Vagina (tissue), 2 donors: Measurements from ENCODE around the gene TTLL8. TPM values are rescaled to one million over a fixed set of nuclear protein-coding genes. Genes with fewer than 3 reads are reported as not detected.

Experiments used
- DNase-seq, 2 donors: peaks; one replicate each; pipeline ENCODE4 v3.0.0-alpha.2; 2017; ENCODE audit errors: extremely low spot score in 2 of 2
- H3K27ac ChIP-seq: fragments of 200-600 bp; sonication (generic); one replicate; pipeline ENCODE4 v1.5.1; 2019
- H3K27me3 ChIP-seq: fragments of 200-600 bp; sonication (generic); one replicate; pipeline ENCODE4 v1.5.1; 2019
- H3K36me3 ChIP-seq, 2 donors: fragments of 200-600 bp; sonication (generic); one replicate each; pipeline ENCODE4 v1.5.1; 2017 to 2019
- H3K4me1 ChIP-seq: fragments of 200-600 bp; sonication (generic); one replicate; pipeline ENCODE4 v1.5.1; 2019
- H3K4me3 ChIP-seq, 2 donors: fragments of 200-600 bp; sonication (generic); 1 replicate in 1 of 2; 2 replicates in 1 of 2; pipeline ENCODE4 v1.5.1; 2016 to 2019
- H3K9me3 ChIP-seq: fragments of 200-600 bp; sonication (generic); one replicate; pipeline ENCODE4 v1.5.1; 2019
- CTCF ChIP-seq, 3 experiments: fragments of 450-650 bp in 2 of 3; fragments of 200-600 bp in 1 of 3; sonication (generic) in 1 of 3; IDR thresholded peaks; one replicate each; pipeline ENCODE4 v1.5.1; 2017 to 2019; ENCODE audit warnings: antibody characterized with exemption in 3 of 3, mild to moderate bottlenecking in 2 of 3, moderate library complexity in 2 of 3
- POLR2A ChIP-seq, 2 donors: fragments of 450-650 bp; IDR thresholded peaks; one replicate each; pipeline ENCODE4 v1.6.1; 2017; ENCODE audit warnings: antibody characterized with exemption in 2 of 2, mild to moderate bottlenecking in 2 of 2, moderate library complexity in 2 of 2
- POLR2AphosphoS5 ChIP-seq, 2 donors: sonication (generic); formaldehyde crosslinking; IDR thresholded peaks; one replicate each; pipeline ENCODE4 v1.9.0; 2017; ENCODE audit warnings: antibody characterized with exemption in 2 of 2, mild to moderate bottlenecking in 2 of 2, low read depth in 1 of 2; ENCODE audit not compliant: insufficient read depth in 1 of 2
- intact Hi-C: fragments of 100-400 bp; cut with DNase I; formaldehyde crosslinking; loops from one replicate; pipeline ENCODE4 v1.15.1; 2023
- total RNA-seq: library from RNA; depleted of rRNA; stranded (reverse); fragments of >200 nt; gene quantifications from one replicate; pipeline ENCODE4 v1.2.3, GENCODE V29; 2016

TTLL8 gene
- total RNA-seq, 1 donor from 2014 or later = not detected

- H3K4me1 ChIP-seq = peaks cover 7% of the 10 kb centered on the region
- no peaks in the 10 kb centered on the region for H3K36me3 ChIP-seq
- no peak overlapping the region for H3K4me3 ChIP-seq
- peak overlapping the region; percentile 76 for H3K27ac ChIP-seq
- no peaks in the 10 kb centered on the region for H3K27me3 ChIP-seq
- TF ChIP-seq POLR2AphosphoS5 (IDR thresholded peaks at IDR 0.05; ENCODE audit: insufficient read depth in 1 of 2, low read depth in 1 of 2) (no peak), POLR2A (IDR thresholded peaks at IDR 0.05) (no peak), CTCF (IDR thresholded peaks at IDR 0.05) (no peak)
- no peak for DNase-seq
- H3K9me3 ChIP-seq = no peaks in the 10 kb centered on the region
- intact Hi-C loops = no loop called here
Observed at GRCh38 chr22:50078246-50078645, 20.1 kb upstream of the TTLL8 start.

GRCh38 chr22:50076646-50077535 is 18.8 kb upstream of the TTLL8 start:
- no peak for DNase-seq
- H3K4me1 ChIP-seq = peaks cover 7% of the 10 kb centered on the region
- no peaks in the 10 kb centered on the region for H3K9me3 ChIP-seq
- H3K27ac ChIP-seq = no peak overlapping the region
- no peak overlapping the region for H3K4me3 ChIP-seq
- H3K27me3 ChIP-seq = no peaks in the 10 kb centered on the region
- TF ChIP-seq POLR2AphosphoS5 (IDR thresholded peaks at IDR 0.05; ENCODE audit: insufficient read depth in 1 of 2, low read depth in 1 of 2) = no peak
- TF ChIP-seq POLR2A (IDR thresholded peaks at IDR 0.05) = no peak
- TF ChIP-seq CTCF (IDR thresholded peaks at IDR 0.05) = no peak
- intact Hi-C loops = no loop called here
- H3K36me3 ChIP-seq = no peaks in the 10 kb centered on the region

- H3K27ac ChIP-seq = no peak overlapping the region
- no peak overlapping the region for H3K4me3 ChIP-seq
- peaks cover 1% of the 10 kb centered on the region for H3K4me1 ChIP-seq
- intact Hi-C loops = no loop called here
- DNase-seq = no peak
- H3K27me3 ChIP-seq = no peaks in the 10 kb centered on the region
- H3K9me3 ChIP-seq = no peaks in the 10 kb centered on the region
- H3K36me3 ChIP-seq = no peaks in the 10 kb centered on the region
- no peak for TF ChIP-seq CTCF (IDR thresholded peaks at IDR 0.05)
- TF ChIP-seq POLR2A (IDR thresholded peaks at IDR 0.05) = no peak
- no peak for TF ChIP-seq POLR2AphosphoS5 (IDR thresholded peaks at IDR 0.05; ENCODE audit: insufficient read depth in 1 of 2, low read depth in 1 of 2)
Observed at GRCh38 chr22:50074551-50075530, 16.7 kb upstream of the TTLL8 start.

- intact Hi-C loops = no loop called here
- H3K9me3 ChIP-seq = no peaks in the 10 kb centered on the region
- no peaks in the 10 kb centered on the region for H3K27me3 ChIP-seq
- no peaks in the 10 kb centered on the region for H3K36me3 ChIP-seq
- no peak for DNase-seq
- no peak overlapping the region for H3K27ac ChIP-seq
- no peak overlapping the region for H3K4me3 ChIP-seq
- TF ChIP-seq POLR2A (IDR thresholded peaks at IDR 0.05) = no peak
- H3K4me1 ChIP-seq = no peaks in the 10 kb centered on the region
Observed at GRCh38 chr22:50074056-50074455, 16.0 kb upstream of the TTLL8 start.

GRCh38 chr22:50072714-50073538 is 14.8 kb upstream of the TTLL8 start:
- Histone ChIP-seq H3K27ac (no peak overlapping the region), H3K4me3 (no peak overlapping the region), H3K9me3 (no peaks in the 10 kb centered on the region), H3K4me1 (no peaks in the 10 kb centered on the region), H3K36me3 (no peaks in the 10 kb centered on the region), H3K27me3 (no peaks in the 10 kb centered on the region)
- no peak for DNase-seq
- intact Hi-C loops = no loop called here
- TF ChIP-seq POLR2A (IDR thresholded peaks at IDR 0.05) = no peak
